Neural crest cell (in vitro differentiated cells): ENCODE results near the gene VIPR2. TPM values are rescaled to one million over a fixed set of nuclear protein-coding genes. Genes with fewer than 3 reads are reported as not detected.

Source experiments
- DNase-seq: peaks from one replicate; pipeline ENCODE4 v3.0.0; 2021; ENCODE audit warnings: low read depth, mixed read lengths, low spot score
- H3K27ac Mint-ChIP-seq: one replicate; pipeline ENCODE4 v1.8.0; 2021; ENCODE audit warnings: mild to moderate bottlenecking, mixed read lengths; ENCODE audit not compliant: unreplicated experiment
- H3K27me3 Mint-ChIP-seq: 2 replicates; pipeline ENCODE4 v1.8.0; 2021; ENCODE audit warnings: low read depth, mild to moderate bottlenecking, mixed read lengths
- H3K36me3 Mint-ChIP-seq: 2 replicates; pipeline ENCODE4 v1.8.0; 2021; ENCODE audit warnings: low read depth, mild to moderate bottlenecking, mixed read lengths
- H3K4me1 Mint-ChIP-seq: 2 replicates; pipeline ENCODE4 v1.8.0; 2021; ENCODE audit warnings: mixed read lengths
- H3K4me3 Mint-ChIP-seq: one replicate; pipeline ENCODE4 v1.8.0; 2021; ENCODE audit warnings: mild to moderate bottlenecking, mixed read lengths
- H3K9me3 Mint-ChIP-seq: 2 replicates; pipeline ENCODE4 v1.8.0; 2021; ENCODE audit warnings: mixed read lengths
- total RNA-seq: library from RNA; stranded (reverse); gene quantifications from 2 replicates; pipeline ENCODE4 v1.2.1, GENCODE V29; 2021
- TF ChIP-seq, protein P1 (sequence below): fragments of 200-600 bp; sonication (generic); conservative IDR thresholded peaks from 2 replicates; pipeline ENCODE4 v1.5.0; 2021; ENCODE audit warnings: antibody characterized with exemption, mild to moderate bottlenecking

VIPR2 gene
- total RNA-seq, 1 donor from 2014 or later = 0.16 TPM

DNA sequence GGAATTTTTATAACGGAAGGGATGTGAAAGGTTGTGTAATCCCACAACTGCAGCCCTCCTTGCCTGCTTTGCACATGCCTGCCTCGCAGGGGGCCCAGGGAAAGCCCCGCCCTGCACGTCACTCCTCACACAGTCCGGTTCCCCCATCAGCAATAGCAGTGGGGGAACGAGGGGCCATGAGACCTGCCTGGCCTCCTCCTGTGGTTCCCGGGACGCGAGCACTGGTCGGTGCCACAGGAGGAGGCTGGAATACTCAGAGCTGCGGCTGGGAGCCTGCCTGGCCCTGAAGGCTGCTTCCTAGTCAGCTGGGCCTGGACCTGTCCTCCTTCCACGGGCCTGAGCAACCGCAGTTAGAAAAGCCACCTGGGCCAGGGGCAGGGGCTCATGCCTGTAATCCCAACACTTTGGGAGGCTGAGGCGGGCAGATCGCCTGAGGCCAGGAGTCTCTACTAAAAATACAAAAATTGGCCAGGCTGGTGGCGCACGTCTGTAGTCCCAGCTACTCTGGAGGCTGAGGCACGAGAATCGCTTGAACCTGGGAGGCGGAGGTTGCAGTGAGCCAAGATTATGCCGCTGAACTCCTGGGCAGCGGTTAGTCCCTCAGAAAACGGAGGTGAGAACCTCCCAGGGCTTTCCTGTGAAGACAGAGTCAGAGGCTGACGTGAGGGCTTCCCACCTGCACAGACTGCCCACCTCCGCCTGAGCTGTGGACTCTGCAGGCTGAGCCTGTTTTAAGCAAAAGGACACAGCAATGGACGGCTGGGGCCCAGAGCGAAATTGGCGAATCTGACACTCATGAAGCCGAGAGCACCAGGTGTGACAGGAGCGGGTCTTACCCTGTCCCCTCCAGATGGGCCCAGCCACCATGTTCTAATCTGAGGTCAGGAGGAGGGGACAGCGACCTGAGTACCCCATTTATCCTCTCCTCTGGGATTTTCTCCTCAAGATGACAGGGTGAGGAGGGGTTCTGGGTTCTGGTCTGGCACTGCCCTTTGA is 52.9 kb downstream of the VIPR2 start:
- DNase-seq = no peak
- H3K9me3 Mint-ChIP-seq = no peaks in the 10 kb centered on the region
- H3K27me3 Mint-ChIP-seq = no peaks in the 10 kb centered on the region
- TF ChIP-seq, protein P1, sequence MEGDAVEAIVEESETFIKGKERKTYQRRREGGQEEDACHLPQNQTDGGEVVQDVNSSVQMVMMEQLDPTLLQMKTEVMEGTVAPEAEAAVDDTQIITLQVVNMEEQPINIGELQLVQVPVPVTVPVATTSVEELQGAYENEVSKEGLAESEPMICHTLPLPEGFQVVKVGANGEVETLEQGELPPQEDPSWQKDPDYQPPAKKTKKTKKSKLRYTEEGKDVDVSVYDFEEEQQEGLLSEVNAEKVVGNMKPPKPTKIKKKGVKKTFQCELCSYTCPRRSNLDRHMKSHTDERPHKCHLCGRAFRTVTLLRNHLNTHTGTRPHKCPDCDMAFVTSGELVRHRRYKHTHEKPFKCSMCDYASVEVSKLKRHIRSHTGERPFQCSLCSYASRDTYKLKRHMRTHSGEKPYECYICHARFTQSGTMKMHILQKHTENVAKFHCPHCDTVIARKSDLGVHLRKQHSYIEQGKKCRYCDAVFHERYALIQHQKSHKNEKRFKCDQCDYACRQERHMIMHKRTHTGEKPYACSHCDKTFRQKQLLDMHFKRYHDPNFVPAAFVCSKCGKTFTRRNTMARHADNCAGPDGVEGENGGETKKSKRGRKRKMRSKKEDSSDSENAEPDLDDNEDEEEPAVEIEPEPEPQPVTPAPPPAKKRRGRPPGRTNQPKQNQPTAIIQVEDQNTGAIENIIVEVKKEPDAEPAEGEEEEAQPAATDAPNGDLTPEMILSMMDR = no peak
- H3K4me1 Mint-ChIP-seq = no peaks in the 10 kb centered on the region
- H3K4me3 Mint-ChIP-seq = no peak overlapping the region
- H3K27ac Mint-ChIP-seq = no peak overlapping the region
- H3K36me3 Mint-ChIP-seq = no peaks in the 10 kb centered on the region

DNA sequence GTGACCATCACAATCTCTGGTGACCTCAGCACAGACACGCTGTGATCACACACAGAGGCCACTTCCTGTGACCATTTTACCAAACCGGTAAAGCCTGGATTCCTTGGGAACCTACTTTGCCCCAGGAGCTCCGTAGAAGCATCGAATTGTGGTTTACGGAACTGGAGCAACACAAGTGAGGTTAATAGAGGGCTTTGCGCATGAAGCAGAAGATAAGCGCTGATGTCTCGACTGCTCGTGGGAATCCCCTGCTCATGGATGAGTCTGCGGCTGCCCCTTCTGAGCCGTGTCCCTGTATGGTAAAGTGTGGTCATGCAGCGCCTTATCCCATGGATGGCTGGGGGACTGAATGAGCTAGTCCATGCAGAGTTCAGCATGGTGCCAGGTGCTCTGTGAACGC is 53.6 kb downstream of the VIPR2 start:
- no peak for DNase-seq
- no peaks in the 10 kb centered on the region for H3K4me1 Mint-ChIP-seq
- no peaks in the 10 kb centered on the region for H3K27me3 Mint-ChIP-seq
- H3K4me3 Mint-ChIP-seq = no peak overlapping the region
- no peaks in the 10 kb centered on the region for H3K9me3 Mint-ChIP-seq
- H3K27ac Mint-ChIP-seq = no peak overlapping the region
- TF ChIP-seq, protein P1 = no peak
- H3K36me3 Mint-ChIP-seq = no peaks in the 10 kb centered on the region

DNA sequence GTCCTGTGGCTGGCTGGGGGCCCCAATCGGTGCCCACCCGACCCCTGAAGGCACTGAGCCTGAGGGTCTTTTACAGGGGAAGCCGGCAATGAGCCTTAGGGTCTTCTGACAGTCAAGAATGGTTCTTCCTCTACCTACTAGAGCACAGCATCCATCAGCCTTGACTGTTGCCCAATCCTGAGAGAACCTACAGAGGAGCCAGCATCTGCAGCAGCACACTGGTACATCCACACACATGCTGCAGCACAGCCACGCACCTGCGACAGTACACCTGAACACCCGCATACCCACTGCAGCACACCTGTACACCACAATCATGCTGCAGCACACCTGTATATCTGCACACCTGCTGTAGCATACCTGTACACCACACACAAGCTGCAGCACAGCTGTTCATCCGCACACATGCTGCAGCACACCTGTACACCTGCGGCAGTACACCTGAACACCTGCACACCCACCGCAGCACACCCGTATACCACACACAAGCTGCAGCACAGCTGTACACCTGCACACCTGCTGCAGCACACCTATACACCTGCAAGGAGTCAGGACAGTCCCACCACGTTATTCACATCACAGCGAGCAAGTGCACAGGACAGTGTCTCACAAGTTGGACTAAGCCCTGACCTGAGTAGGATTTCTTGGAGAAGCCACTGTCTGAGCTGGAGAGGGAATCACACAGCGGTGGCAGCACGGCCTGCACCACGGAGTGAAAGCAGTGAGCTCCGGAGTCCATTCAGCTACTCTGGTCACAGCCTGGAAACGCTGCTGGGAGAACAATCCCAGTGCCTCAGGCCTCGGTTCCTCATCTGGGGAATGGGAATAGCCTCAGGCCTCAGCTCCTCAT is 56.4 kb downstream of the VIPR2 start:
- H3K27me3 Mint-ChIP-seq = no peaks in the 10 kb centered on the region
- no peak overlapping the region for H3K4me3 Mint-ChIP-seq
- no peaks in the 10 kb centered on the region for H3K4me1 Mint-ChIP-seq
- TF ChIP-seq, protein P1 = no peak
- DNase-seq = no peak
- no peaks in the 10 kb centered on the region for H3K9me3 Mint-ChIP-seq
- no peaks in the 10 kb centered on the region for H3K36me3 Mint-ChIP-seq
- no peak overlapping the region for H3K27ac Mint-ChIP-seq

DNA sequence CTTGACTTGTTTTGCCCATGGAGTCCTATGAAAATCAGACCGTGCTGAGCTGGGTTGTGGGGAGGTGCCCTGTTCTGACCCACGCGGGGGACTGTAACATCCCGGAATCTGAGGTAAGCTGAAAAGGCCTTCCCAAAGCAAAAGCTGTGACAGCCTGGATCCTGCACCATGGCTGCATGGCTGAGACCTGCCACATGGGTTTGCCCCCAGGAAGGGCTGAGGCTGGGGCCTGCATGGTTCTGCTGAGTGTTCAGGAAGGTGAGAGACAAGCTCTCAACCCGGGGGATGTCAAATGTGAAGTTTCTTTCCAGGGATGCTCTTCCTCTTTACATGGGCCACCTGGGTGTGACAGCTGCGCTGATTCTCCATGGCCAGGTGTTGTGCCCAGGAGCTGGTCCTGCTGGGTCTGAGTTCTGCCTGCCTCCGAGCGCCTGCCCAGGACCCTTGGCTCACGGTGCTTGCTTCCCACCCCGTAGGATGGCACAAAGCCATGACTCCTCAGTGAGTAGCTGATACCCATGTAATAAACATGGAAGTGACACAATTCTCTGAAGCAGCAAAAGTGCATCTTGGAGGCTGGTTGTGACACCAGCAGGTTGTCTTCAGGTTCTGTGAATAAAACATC is 58.3 kb downstream of the VIPR2 start:
- Mint-ChIP-seq H3K4me1 (no peaks in the 10 kb centered on the region), H3K27me3 (no peaks in the 10 kb centered on the region), H3K9me3 (no peaks in the 10 kb centered on the region), H3K36me3 (no peaks in the 10 kb centered on the region), H3K27ac (no peak overlapping the region), H3K4me3 (no peak overlapping the region)
- TF ChIP-seq, protein P1 = no peak
- no peak for DNase-seq

DNA sequence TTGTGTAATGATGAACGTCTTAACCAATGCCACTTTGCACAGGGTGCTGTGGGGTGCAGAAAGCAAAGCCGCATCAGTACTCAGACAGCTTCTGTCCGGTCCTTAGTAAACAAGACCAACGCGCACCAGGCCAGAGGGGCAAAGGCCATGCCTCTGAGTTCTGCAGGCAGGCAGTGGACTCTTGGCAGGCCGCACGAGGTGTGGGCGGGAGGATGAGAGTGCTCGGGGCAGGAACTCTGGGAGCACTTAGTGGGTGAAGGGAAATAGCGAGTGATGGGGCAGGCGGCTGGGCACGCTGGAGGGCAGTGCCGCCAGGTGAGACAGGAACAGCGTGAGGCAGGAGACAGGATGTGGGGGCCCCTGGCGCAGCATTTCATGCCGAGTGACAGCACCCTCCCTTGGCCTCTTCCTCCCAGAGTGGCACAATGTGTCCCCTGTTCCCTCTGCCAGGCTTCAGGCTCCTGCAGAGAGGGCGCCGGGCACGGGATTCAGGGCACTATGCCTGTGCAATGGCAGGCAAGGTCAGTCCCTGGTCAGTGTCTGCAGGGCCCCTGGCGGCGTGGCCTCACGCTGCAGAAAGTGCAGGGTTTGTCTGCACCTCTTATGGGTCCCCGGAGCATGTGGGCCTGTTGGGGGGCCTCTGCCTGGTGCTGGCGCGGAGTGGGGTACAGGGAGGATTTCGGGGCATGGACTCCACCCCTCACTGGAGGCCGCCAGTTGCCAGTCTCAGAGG is 60.4 kb downstream of the VIPR2 start:
- TF ChIP-seq, protein P1 = no peak
- Mint-ChIP-seq H3K36me3 (no peaks in the 10 kb centered on the region), H3K27ac (no peak overlapping the region), H3K4me3 (no peak overlapping the region), H3K4me1 (no peaks in the 10 kb centered on the region), H3K27me3 (no peaks in the 10 kb centered on the region), H3K9me3 (no peaks in the 10 kb centered on the region)
- no peak for DNase-seq
